Stimulated activated CD8-positive, alpha-beta memory T cell treated with anti-CD3 and anti-CD28 coated beads, Interleukin-4, amount 100 ng/mL, for 48 hours (primary cell): ENCODE data around the gene UBIAD1.
"Not testable (repeated sequence)": the region's sequence is repeated elsewhere in the genome, so short reads cannot be mapped to it uniquely, and the experiment has no call there.

Experiments
- DNase-seq: peaks from one replicate; pipeline ENCODE4 v3.0.0-alpha.2; 2020

UBIAD1 gene

GRCh38 chr1:11280719-11281376 lies 7.8 kb downstream of the UBIAD1 start:
- no peak for DNase-seq

- DNase-seq, result no peak
Measured at GRCh38 chr1:11281518-11282331, 8.7 kb downstream of the UBIAD1 start.

- no peak for DNase-seq
Measured at GRCh38 chr1:11283151-11283550, 10.2 kb downstream of the UBIAD1 start.

GRCh38 chr1:11284784-11285183 lies 11.8 kb downstream of the UBIAD1 start:
- DNase-seq, result no peak

- no peak for DNase-seq
Measured at GRCh38 chr1:11285883-11286734, 13.1 kb downstream of the UBIAD1 start.

- no peak for DNase-seq
Measured at GRCh38 chr1:11286735-11287410, 13.9 kb downstream of the UBIAD1 start.

GRCh38 chr1:11289064-11289463 lies 16.1 kb downstream of the UBIAD1 start:
- no peak for DNase-seq

- DNase-seq, result no peak
Measured at GRCh38 chr1:11291049-11291448, 18.1 kb downstream of the UBIAD1 start.

- DNase-seq, result no peak
Measured at GRCh38 chr1:11293856-11294255, 20.9 kb downstream of the UBIAD1 start.

GRCh38 chr1:11294951-11295350 lies 22.0 kb downstream of the UBIAD1 start:
- DNase-seq, result no peak

GRCh38 chr1:11295905-11296304 lies 22.9 kb downstream of the UBIAD1 start:
- DNase-seq, result no peak

- not testable (repeated sequence) for DNase-seq
Measured at GRCh38 chr1:11297774-11298173, 24.8 kb downstream of the UBIAD1 start.

- DNase-seq, result no peak
Measured at GRCh38 chr1:11298390-11299224, 25.6 kb downstream of the UBIAD1 start.

- DNase-seq, result no peak
Measured at GRCh38 chr1:11299225-11299574, 26.2 kb downstream of the UBIAD1 start.

- no peak for DNase-seq
Measured at GRCh38 chr1:11301601-11302000, 28.6 kb downstream of the UBIAD1 start.

GRCh38 chr1:11302366-11302765 lies 29.4 kb downstream of the UBIAD1 start:
- no peak for DNase-seq

- not testable (repeated sequence) for DNase-seq
Measured at GRCh38 chr1:11305516-11305915, 32.5 kb downstream of the UBIAD1 start.

GRCh38 chr1:11307852-11308251 lies 34.9 kb downstream of the UBIAD1 start:
- DNase-seq, result no peak

GRCh38 chr1:11308699-11309224 lies 35.8 kb downstream of the UBIAD1 start:
- no peak for DNase-seq

GRCh38 chr1:11309385-11309784 lies 36.4 kb downstream of the UBIAD1 start:
- no peak for DNase-seq

GRCh38 chr1:11311816-11312755 lies 39.1 kb downstream of the UBIAD1 start:
- no peak for DNase-seq
